GM11168 (cell line): ENCODE data around the gene RRAS.

Experiments
- in situ Hi-C: fragments of 300-500 bp; cut with MboI; formaldehyde crosslinking; loops from one replicate; pipeline ENCODE4 v1.12.0; 2022; ENCODE audit warnings: low sequenced_read_pairs; ENCODE audit not compliant: unreplicated experiment

RRAS gene

DNA sequence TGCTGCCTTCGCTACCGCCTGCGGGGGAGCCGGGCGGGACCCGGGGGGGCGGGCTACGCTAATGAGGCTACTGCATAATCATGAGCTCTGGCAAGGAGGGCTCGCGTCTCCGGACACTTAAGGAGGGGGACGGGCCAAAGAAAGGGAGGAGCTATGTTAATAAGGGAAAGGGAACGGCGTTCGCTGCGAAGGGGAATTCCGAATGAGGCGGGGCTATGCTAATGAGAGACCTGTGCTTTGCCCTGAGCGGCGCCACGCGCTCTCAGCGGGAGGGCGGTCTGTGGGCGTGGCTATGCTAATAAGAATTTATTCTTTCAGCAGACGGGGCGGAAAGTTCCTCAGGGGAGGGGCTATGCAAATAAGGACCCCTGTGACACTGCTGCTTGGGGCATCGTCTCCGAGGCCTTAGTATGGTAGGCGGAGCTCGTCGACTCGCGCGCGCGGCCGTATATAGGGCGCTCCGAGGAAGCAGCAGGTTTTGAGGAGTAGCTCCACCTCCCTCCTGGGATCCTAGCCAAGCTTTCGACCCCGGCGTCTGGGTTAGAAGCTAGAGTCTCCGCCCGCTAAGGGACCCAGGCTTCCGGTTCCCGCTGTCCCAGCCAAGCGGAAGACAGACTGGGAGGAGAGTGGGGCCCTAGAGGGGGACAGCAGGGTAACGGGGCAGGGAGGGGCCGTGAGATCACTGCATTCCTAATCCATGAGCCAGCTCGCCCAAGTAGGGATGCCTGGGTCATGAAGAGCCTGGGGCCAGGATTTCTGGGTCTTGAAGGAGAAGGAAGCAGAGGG is at the start of gene RRAS:
Gene RRAS, minus strand, starts transcription at position 31 of the 786 bp plus-strand sequence. CDS start 45 bp downstream, outside the sequence.
- in situ Hi-C loops: no loop called here

DNA sequence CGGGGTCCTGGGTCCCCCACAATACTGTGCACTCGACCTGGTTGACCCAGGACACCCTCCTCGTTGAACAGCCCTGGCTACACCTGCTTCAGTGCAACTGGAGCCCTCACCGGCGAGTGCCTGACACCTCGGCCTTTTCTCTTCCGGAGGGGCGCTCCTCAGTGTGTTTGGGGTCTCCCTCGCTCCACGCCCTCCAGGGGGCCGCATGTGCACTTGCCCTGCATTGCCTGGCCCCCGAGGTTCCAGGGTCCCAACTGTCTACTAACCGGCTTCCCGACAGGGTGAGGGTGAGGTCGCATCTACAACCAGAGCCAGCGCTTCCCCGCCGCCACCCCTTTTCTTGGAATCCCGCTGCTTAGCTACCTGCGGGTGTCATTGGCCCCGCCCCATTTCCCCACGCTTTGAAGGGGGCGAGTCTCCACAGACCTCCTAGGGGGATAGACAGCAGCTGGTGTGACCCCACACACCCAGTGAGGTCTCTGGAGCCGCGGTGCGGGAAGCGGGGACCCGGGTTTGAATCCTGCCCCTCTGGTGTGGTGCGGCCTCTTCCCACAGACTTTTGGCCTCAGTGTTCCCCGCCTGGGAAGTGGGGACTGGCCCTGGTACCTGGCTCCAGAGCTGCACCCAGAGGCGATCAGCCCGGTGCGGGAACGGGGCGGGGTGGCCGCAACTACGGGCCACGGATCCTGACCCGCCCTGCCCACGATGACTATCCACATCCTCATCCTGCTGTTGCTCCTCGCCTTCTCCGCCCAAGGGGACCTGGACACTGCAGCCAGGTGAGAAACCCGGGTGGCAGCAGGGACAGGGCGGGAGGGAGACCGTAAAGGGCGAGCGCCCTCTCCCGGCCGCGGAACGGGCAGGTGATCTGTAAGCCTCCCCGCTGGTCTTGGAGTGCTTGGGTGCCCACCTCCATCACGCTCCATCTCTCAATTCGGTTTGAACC is 49.5 kb upstream of the RRAS start, which contains the start of gene ADM5:
Gene ADM5, plus strand, starts transcription at position 462 of the 946 bp plus-strand sequence. Its CDS starts 244 bp downstream, at position 706.
- in situ Hi-C loops: no loop called here

DNA sequence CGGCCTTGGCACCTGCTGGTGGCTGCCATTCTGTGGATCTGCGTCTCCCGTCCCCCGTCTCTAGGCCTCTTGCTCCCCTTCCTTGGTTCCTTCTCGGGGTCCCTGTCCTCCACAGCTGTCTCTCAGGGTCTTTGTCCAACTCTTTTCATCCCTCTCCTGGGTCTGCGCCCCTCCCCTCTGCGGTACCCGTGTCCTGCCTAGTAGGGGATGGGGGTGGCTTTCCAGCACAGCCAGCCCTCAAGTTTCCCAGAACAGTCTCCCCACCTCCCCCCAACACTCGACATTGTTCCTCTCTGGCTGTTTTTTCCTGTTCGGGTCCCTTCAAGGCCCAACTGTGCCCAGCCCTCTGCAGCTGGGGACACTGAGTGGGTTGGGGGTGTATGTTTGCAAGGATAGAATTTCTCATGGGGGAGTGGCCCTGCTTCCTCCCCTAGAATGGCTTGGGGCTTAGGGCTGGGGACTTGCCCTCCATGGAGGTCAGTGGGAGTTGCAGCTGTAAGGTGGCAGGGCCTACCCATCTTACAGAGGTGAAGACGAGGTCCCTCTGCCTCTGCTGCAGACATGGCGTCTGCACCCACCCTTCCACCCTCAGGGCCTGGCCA is 48.7 kb upstream of the RRAS start:
- in situ Hi-C loops: no loop called here

DNA sequence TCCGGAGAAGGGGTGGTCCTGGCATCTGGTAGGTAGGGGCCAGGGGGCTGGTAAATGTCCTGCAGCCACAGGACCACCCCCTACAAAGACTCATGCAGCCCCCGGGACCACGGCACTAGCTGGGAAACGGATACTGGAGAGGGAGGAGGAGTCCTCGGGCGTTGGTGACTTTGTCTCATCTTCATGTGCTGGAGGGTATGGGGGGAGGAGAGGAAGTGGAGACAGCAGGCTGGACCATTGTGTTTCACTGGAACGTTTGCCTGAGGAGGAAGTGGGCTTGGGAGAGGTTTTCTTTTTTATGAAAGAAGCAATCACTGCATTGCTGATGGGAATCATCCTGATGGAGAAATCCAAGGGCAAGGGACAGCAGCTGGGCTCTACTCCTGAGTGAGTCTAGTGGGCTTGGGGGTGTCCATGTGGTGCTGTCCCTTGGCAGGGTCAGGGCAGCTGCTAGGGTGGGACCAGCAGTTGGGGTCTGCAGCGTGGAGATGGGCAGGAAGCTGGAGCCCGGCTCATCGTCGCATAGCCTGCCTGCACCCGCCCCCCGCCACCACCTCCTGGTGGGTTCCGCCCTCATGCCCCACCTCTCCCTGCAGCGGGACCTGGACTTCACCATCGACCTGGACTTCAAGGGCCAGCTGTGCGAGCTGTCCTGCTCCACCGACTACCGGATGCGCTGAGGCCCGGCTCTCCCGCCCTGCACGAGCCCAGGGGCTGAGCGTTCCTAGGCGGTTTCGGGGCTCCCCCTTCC is 47.8 kb upstream of the RRAS start:
- in situ Hi-C loops: no loop called here

DNA sequence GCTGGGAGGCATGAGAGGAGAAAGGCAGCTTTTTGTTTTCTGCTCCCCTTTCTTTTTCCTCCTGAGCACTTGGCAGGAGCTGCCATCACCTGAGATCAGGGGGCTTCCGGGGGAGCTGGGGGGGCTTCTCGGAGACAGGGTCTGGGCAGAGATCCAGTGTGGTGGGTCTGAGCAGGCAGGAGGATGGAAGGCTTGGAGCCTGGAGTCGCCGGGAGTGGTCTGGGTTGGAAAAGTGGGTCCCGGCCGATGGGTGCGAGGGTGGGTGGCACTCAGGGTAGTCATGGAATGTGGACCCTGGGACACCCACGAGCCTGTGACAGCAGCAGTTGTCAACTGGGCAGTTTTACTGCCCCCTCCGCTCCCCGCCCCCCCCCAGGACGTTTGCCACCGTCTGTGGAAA is 47.2 kb upstream of the RRAS start:
- in situ Hi-C loops: no loop called here

DNA sequence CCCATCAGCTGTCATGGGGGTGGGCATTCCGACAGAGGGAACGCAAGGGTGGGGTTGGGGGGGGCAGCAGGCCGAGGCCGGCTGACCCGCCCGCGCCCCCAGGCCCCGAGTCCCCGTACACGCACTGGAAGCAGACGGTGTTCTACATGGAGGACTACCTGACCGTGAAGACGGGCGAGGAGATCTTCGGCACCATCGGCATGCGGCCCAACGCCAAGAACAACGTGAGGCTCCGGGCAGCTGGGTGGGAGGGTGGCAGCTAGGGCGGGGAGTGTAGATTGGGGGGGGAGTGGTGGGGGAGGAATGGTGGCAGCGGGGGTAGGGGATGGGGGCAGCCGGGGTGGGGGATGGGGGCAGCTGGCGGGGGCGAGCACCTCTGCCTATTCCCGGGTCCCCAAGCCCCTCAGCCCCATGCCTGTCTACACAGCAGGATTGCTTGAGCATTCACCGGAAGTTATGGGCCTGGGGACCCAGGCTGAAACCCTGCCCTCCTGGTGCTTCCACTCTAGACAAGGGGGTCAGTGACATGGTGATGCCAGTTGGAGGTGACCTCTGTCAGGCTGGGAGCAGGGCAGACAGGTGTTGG is 46.7 kb upstream of the RRAS start:
- in situ Hi-C loops: no loop called here

DNA sequence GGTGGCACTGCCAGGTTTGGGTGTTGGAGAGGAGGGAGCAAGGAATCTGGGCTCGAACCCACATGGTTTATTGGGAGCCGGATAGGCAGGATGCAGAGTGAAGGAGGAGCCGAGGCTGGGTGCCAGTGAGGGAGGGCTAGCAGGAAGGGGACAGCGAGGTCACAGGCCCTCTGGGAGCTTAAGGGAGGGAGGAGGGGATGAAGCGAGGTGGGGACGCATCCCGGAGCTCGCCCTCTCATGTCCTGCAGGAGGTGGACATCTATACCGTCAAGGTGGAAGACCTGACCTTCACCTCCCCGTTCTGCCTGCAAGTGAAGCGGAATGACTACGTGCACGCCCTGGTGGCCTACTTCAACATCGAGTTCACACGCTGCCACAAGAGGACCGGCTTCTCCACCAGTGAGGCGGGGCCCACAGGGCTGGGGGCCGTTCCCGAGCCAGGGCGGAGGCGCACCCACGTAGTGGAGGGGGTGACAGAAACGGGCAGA is 45.9 kb upstream of the RRAS start:
- in situ Hi-C loops: no loop called here

DNA sequence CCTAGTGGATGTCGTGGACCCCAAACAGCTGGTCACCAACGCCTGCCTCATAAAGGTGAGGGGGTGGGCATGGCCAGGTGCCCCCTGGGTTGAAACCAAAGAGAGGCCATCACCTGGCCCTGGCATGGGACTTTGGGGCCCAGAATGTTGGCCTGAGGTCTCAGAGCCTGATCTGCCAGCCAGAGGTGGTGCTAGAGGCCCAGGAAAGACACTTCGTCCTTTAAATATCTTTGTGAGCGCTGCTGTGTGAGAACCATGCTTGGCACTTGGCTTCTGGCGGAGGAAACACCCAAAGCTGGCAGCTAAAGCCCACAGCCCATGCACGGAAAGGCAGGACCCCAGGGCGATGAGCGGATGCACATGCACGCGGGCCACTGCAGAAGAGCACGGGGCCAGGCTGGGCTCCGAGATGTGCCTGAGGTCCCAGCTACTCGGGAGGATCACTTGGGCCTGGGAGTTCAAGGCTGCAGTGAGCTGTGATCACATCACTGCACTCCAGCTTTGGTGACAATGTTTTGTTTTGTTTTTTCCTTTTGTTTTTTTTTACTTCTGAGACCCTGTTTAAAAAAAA is 45.1 kb upstream of the RRAS start:
- in situ Hi-C loops: no loop called here

DNA sequence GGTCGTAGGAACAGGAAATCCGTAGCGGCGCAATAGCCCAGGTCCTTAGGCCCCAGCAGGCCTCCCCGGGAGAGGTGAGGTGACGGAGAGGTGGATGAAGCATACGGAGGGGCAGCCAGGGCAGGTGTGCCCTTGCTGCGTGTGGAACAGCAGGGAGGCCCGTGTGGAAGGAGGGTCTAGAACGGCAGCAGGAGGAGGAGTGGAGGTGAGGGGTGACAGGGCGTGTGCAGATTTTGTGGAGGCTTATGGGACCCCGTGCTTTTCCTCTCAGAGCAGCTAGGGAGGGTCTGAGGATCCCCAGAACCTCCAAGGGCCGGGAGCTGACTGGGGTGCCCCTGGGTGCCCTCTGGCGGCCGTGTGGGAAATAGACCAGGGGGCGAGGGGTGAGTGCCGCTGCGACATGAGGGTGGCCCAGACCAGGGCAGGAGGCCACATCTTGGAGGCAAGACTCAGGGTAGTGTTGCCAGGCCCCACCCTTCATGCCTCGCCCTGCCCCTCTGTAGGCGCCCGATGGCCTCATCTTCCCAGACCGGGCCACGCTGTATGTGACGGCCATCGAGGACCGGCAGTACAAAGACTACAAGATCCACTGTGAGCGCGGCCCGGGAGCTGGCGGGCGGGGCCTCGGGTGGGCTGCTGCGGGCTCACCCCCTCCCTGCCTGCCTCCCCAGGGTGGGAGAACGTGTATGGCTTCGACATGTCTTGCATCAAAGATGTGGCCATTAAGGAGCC is 44.5 kb upstream of the RRAS start:
- in situ Hi-C loops: no loop called here

DNA sequence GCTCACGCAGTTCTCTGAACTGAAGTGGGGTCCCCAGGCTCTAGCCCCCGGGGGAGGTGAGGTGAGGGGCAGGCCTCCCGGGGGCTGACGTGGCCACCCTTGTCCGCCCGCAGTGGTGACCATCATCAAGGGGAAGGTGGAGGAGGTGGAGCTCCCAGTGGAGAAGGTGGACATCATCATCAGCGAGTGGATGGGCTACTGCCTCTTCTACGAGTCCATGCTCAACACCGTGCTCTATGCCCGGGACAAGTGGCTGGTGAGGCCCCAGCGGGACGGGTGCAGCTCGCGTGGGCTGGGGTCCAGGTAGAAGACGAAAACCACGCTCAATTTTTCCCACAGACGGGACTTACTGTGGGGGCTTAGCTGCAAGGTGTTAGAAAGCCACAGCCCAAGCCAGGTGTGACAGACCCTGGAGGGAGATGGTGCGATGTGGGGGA is 43.9 kb upstream of the RRAS start:
- in situ Hi-C loops: no loop called here

DNA sequence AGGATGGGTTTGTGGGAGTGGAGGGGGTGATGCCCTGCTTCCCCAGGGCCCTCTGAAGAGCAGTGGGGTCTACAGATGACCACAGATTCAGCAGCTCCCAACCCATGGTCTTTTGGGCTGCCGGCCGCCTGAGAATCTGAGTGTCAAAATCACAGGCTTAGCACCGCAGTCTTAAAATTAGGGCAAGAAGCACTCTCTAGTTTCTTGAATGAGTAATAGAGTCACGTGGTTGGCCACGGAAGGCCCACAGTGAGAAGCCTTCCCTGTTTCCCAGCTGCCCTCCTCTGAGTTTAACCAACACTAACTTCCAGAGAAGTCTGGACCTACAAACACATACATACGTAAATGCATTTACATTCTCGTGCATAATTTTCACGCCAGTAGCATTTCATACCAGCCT is 42.3 kb upstream of the RRAS start:
- in situ Hi-C loops: no loop called here

DNA sequence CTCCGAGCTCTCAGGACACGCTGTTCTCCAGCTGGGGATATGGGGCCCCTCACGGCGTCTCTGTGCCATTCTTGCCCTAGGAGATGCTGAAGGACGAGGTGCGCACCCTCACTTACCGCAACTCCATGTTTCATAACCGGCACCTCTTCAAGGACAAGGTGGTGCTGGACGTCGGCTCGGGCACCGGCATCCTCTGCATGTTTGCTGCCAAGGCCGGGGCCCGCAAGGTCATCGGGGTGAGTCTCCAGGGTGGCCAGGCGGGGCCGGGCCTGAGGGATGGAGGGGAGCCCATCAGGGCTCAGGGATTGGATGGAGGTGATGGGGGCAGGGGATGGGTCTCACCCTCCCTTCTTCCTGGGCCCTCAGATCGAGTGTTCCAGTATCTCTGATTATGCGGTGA is 41.9 kb upstream of the RRAS start:
- in situ Hi-C loops: no loop called here

DNA sequence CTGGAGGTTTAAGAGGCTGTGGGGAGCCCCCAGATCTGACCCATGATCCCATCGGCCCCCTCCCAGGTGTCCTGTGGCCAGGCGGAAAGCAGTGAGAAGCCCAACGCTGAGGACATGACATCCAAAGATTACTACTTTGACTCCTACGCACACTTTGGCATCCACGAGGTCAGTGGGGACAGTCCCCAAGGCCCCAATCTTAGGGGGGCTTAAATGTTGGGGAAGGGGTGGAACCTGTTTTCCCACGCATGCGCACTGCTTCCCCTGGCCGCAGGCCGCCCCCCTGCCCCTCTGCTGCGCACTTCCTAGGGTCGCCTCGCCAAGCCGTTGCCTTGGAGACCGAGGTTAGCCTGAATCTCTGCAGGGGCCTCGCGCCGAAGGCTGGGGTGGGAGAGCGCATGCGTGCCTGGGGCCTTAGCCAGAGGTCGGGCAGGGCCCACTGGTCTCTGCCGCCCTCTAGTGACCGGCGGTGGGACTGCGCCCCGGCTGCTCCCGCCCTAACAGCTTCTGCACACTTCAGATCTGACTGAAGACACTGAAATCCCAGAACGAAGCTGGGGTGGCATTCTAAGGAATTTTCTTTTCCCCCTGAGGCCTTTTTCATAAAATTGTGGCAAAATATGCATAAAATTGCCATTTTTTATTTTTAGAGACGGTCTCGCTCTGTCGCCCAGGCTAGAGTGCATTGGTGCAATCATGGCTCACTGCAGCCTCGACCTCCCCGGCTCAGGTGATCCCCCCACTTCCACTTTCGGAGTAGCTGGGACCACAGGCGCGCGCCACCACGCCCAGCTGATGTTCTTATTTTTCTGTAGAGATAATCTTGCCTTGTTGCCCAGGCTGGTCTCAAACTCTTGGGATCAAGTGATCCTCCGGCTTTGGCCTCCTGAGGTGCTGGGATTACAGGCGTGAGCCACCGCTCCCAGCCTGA is 40.7 kb upstream of the RRAS start:
- in situ Hi-C loops: no loop called here

DNA sequence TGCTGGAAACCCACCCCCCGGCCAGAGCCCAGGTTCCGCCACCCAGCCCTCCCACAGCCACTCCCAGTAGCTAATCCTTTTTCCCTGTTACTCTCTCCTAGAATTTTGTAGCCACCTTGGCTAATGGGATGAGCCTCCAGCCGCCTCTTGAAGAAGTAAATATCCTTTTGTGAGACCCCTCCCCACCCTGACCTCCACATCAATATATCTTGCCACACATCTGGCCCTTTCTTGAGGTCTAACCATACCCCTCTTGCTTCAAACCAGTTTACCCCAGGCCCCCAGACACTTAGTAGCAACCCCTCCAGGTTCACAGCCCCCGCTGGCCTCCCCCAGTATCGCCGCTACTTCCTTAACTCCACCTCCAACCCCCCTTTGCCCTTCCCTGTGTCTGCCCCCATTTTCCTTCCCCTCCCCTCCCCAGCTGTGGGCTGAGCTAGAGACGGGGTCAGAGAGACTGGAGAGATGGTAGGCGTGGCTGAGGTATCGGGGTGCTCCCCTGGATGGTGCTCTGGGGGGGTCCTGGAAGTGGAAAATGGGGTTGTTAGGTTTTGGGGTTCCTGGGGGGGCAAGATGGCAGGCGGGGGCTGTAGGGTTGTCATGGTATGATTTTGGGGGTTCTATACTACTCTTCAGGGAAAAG is 39.9 kb upstream of the RRAS start:
- in situ Hi-C loops: no loop called here

DNA sequence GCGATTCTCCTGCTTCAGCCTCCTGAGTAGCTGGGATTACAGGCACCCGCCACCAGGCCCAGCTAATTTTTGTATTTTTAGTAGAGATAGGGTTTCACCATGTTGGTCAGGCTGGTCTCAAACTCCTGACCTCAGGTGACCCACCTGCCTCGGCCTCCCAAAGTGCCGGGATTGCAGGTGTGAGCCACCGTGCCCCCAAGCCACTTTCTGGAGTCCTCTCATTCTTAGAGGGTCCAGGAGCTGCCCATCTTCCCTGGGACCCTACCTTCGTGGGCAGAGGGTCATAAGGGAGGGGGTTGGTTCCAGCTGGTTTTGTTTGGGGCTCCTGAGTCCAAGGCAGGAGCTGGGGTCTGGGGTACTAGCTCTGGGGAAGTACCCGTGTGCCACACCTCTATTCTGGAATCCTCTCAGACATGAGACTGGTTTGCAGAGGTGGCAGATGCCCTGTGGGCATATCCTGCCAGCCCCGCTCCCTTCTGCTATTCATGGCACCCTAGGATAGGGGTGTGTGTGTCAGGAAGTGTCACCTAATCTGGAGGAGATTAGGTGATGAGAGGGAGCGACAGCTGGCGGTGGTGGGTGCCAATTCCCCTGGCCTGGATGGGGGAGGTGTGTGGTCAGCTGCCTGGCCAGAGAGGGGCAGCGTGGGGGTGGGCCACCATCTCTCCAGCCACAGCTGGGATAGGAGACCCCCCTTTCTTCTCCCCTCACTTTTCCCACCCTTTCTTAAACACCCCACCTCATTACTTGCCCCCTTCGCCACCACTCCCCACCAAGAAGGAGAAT is 39.2 kb upstream of the RRAS start:
- in situ Hi-C loops: no loop called here
